ENCODE measurements around the gene SLFN12L. TPM values are rescaled to one million over a fixed set of nuclear protein-coding genes. Genes with fewer than 3 reads are reported as not detected.

Gene SLFN12L
- 2.0 and 2.4 TPM in 2 replicates for total RNA-seq

GRCh38 chr17:35537601-35538141 lies at the start of gene SLFN12L:
TSS of gene SLFN12L (minus strand) at chr17:35537678. CDS start at chr17:35522364, 15,314 bp downstream.
- intact Hi-C loops (cut with micrococcal nuclease) = loop anchor here (2.0 to 10.0 kb wide), 3 partner anchors 105 to 1117 kb away; partner anchors contain the start of genes NLE1, SLFN12 and UNC45B
- POLR2A ChIA-PET = interaction anchor here (0.7 kb wide), 1 partner anchor 169 kb away, joined by 3 read pairs; no protein-coding TSS in a partner anchor
- TF ChIP-seq, protein P1, sequence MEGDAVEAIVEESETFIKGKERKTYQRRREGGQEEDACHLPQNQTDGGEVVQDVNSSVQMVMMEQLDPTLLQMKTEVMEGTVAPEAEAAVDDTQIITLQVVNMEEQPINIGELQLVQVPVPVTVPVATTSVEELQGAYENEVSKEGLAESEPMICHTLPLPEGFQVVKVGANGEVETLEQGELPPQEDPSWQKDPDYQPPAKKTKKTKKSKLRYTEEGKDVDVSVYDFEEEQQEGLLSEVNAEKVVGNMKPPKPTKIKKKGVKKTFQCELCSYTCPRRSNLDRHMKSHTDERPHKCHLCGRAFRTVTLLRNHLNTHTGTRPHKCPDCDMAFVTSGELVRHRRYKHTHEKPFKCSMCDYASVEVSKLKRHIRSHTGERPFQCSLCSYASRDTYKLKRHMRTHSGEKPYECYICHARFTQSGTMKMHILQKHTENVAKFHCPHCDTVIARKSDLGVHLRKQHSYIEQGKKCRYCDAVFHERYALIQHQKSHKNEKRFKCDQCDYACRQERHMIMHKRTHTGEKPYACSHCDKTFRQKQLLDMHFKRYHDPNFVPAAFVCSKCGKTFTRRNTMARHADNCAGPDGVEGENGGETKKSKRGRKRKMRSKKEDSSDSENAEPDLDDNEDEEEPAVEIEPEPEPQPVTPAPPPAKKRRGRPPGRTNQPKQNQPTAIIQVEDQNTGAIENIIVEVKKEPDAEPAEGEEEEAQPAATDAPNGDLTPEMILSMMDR (IDR thresholded peaks at IDR 0.05) = no peak
- no peak for DNase-seq
- ATAC-seq (ENCODE audit: low read depth) = no peak
- peaks cover 32% of the 10 kb centered on the region for H3K4me1 Mint-ChIP-seq
- no peaks in the 10 kb centered on the region for H3K9me3 Mint-ChIP-seq
- CTCF ChIA-PET = interaction anchor here (0.9 to 6.1 kb wide), 3 partner anchors 50 to 370 kb away, joined by 3 to 83 read pairs (median 3); no protein-coding TSS in a partner anchor
- H3K27ac Mint-ChIP-seq = no peak within 1 kb of the TSS
- H3K4me3 Mint-ChIP-seq = peak within 1 kb of the TSS; percentile 24
- no peaks in the 10 kb centered on the region for H3K36me3 Mint-ChIP-seq (ENCODE audit: low read depth)
- no peaks in the 10 kb centered on the region for H3K27me3 Mint-ChIP-seq

- H3K27ac Mint-ChIP-seq = peak overlapping the region; percentile 100
- ChIA-PET CTCF (interaction anchor here (0.8 to 1.1 kb wide), 2 partner anchors 8 to 48 kb away, joined by 3 to 4 read pairs; partner anchors contain the start of gene PEX12), POLR2A (interaction anchor here (0.7 to 4.9 kb wide), 5 partner anchors 9 to 344 kb away, joined by 4 to 96 read pairs (median 5); partner anchors contain the start of genes PEX12, SLFN5 and TAF15)
- ATAC-seq (ENCODE audit: low read depth) (no peak), DNase-seq (no peak)
- H3K36me3 Mint-ChIP-seq (ENCODE audit: low read depth) = peaks cover 8% of the 10 kb centered on the region
- H3K9me3 Mint-ChIP-seq = no peaks in the 10 kb centered on the region
- H3K27me3 Mint-ChIP-seq = peaks cover 5% of the 10 kb centered on the region
- H3K4me3 Mint-ChIP-seq = peak overlapping the region; percentile 100
- TF ChIP-seq, protein P1 (IDR thresholded peaks at IDR 0.05) = no peak
- H3K4me1 Mint-ChIP-seq = peaks cover 32% of the 10 kb centered on the region
- intact Hi-C loops (cut with micrococcal nuclease) = loop anchor here (1.0 to 10.0 kb wide), 8 partner anchors 8 to 958 kb away; partner anchors contain the start of genes GGNBP2, LIG3, PEX12 and TAF15
Observed at GRCh38 chr17:35586569-35587073, 49.1 kb upstream of the SLFN12L start.

- Mint-ChIP-seq H3K27me3 (peaks cover 5% of the 10 kb centered on the region), H3K27ac (no peak overlapping the region), H3K36me3 (ENCODE audit: low read depth) (peaks cover 8% of the 10 kb centered on the region), H3K4me1 (peaks cover 29% of the 10 kb centered on the region), H3K9me3 (no peaks in the 10 kb centered on the region), H3K4me3 (no peak overlapping the region)
- TF ChIP-seq, protein P1 (IDR thresholded peaks at IDR 0.05) = no peak
- CTCF ChIA-PET = no interaction called here
- POLR2A ChIA-PET = no interaction called here
- ATAC-seq (ENCODE audit: low read depth) (no peak), DNase-seq (no peak)
- intact Hi-C loops (cut with micrococcal nuclease) = loop anchor here (10.0 kb wide), 1 partner anchor 961 kb away; the partner anchor contains the start of gene GGNBP2
Observed at GRCh38 chr17:35584061-35584460, 46.6 kb upstream of the SLFN12L start.

GRCh38 chr17:35578929-35579432 lies 41.5 kb upstream of the SLFN12L start:
- Mint-ChIP-seq H3K4me1 (peaks cover 26% of the 10 kb centered on the region), H3K36me3 (ENCODE audit: low read depth) (peaks cover 30% of the 10 kb centered on the region), H3K27ac (peak overlapping the region; percentile 98), H3K27me3 (no peaks in the 10 kb centered on the region), H3K9me3 (no peaks in the 10 kb centered on the region), H3K4me3 (peak overlapping the region; percentile 96)
- DNase-seq (no peak), ATAC-seq (ENCODE audit: low read depth) (no peak)
- CTCF ChIA-PET = interaction anchor here (0.8 to 2.0 kb wide), 7 partner anchors 8 to 266 kb away, joined by 3 to 7 read pairs (median 3); partner anchors contain the start of genes AP2B1 and TAF15
- POLR2A ChIA-PET = interaction anchor here (0.6 to 4.5 kb wide), 23 partner anchors 9 to 970 kb away, joined by 3 to 96 read pairs (median 5); partner anchors contain the start of genes AP2B1, CCT6B, LIG3 and NLE1
- intact Hi-C loops (cut with micrococcal nuclease) = loop anchor here (1.0 to 5.0 kb wide), 5 partner anchors 8 to 437 kb away; partner anchors contain the start of genes AP2B1, NLE1 and SLFN5
- TF ChIP-seq, protein P1 (IDR thresholded peaks at IDR 0.05) = no peak
